OCI-LY1 (cell line): ENCODE data around the gene CEP290.
A peak's percentile ranks its signal among the peaks of the same experiment; 100 is the strongest.
"Not testable (repeated sequence)": the region's sequence is repeated elsewhere in the genome, so short reads cannot be mapped to it uniquely, and the experiment has no call there.

Experiments
- H2AFZ ChIP-seq: fragments of 200-600 bp; sonication (generic), shearing (Covaris generic); 2 replicates; pipeline ENCODE4 v1.6.0; 2014; ENCODE audit warnings: antibody characterized with exemption, mild to moderate bottlenecking, low read length
- H3F3A ChIP-seq: fragments of 200-600 bp; sonication (generic), shearing (Covaris generic); 2 replicates; pipeline ENCODE4 v1.6.0; 2014; ENCODE audit warnings: mild to moderate bottlenecking, antibody characterized with exemption, low read length, moderate library complexity; ENCODE audit not compliant: insufficient read depth
- H3K27ac ChIP-seq: fragments of 200-600 bp; sonication (generic); 2 replicates; pipeline ENCODE4 v1.5.1; 2014; ENCODE audit warnings: low read length, mixed run types, mild to moderate bottlenecking, low read depth; ENCODE audit not compliant: poor library complexity, severe bottlenecking
- H3K27me3 ChIP-seq: fragments of 200-600 bp; sonication (generic); 2 replicates; pipeline ENCODE4 v1.6.0; 2014; ENCODE audit warnings: antibody characterized with exemption, mild to moderate bottlenecking, low read length, moderate library complexity; ENCODE audit not compliant: insufficient read depth
- H3K36me3 ChIP-seq: fragments of 200-600 bp; sonication (generic); 2 replicates; pipeline ENCODE4 v1.6.1; 2014; ENCODE audit warnings: mild to moderate bottlenecking, antibody characterized with exemption, low read length, moderate library complexity, mixed read lengths; ENCODE audit not compliant: insufficient read depth
- H3K4me1 ChIP-seq: fragments of 200-600 bp; sonication (generic); 2 replicates; pipeline ENCODE4 v1.5.1; 2014; ENCODE audit warnings: mild to moderate bottlenecking, low read length, moderate library complexity; ENCODE audit not compliant: insufficient read depth, severe bottlenecking
- H3K4me2 ChIP-seq: fragments of 200-600 bp; sonication (generic), shearing (Covaris generic); 2 replicates; pipeline ENCODE4 v1.6.1; 2014; ENCODE audit warnings: low read length
- H3K4me3 ChIP-seq: fragments of 200-600 bp; sonication (generic); 2 replicates; pipeline ENCODE4 v1.5.1; 2014; ENCODE audit warnings: low read length, low read depth, mild to moderate bottlenecking, mixed read lengths; ENCODE audit not compliant: poor library complexity, severe bottlenecking
- H3K79me2 ChIP-seq: fragments of 200-600 bp; shearing (Covaris generic); 2 replicates; pipeline ENCODE4 v1.6.1; 2016; ENCODE audit warnings: mixed run types, low read length, mixed read lengths; ENCODE audit not compliant: insufficient read depth
- H3K9ac ChIP-seq: fragments of 200-600 bp; sonication (generic), shearing (Covaris generic); 2 replicates; pipeline ENCODE4 v1.6.1; 2014; ENCODE audit warnings: mild to moderate bottlenecking, low read length, mixed read lengths
- H3K9me2 ChIP-seq: fragments of 200-600 bp; sonication (generic), shearing (Covaris generic); 2 replicates; pipeline ENCODE4 v1.6.1; 2014; ENCODE audit warnings: low read depth, mild to moderate bottlenecking, low read length, mixed read lengths
- H3K9me3 ChIP-seq: fragments of 200-600 bp; shearing (Covaris generic); 2 replicates; pipeline ENCODE4 v1.6.1; 2014; ENCODE audit warnings: low read length, mixed read lengths
- H4K20me1 ChIP-seq: fragments of 200-600 bp; sonication (generic), shearing (Covaris generic); 2 replicates; pipeline ENCODE4 v1.6.0; 2016; ENCODE audit warnings: mild to moderate bottlenecking, low read length; ENCODE audit not compliant: insufficient read depth
- EZH2 ChIP-seq: fragments of 200-600 bp; sonication (generic), shearing (Covaris generic); IDR thresholded peaks from 2 replicates; pipeline ENCODE4 v1.8.0; 2017; ENCODE audit warnings: borderline replicate concordance, mixed run types, mild to moderate bottlenecking, antibody characterized with exemption, low read length, moderate library complexity, mixed read lengths
- TF ChIP-seq, protein P1 (sequence below): fragments of 200-600 bp; sonication (generic), shearing (Covaris generic); IDR thresholded peaks from 2 replicates; pipeline ENCODE4 v1.5.1; 2017; ENCODE audit warnings: mild to moderate bottlenecking, antibody characterized with exemption, low read length, moderate library complexity, mixed read lengths

Gene CEP290

DNA sequence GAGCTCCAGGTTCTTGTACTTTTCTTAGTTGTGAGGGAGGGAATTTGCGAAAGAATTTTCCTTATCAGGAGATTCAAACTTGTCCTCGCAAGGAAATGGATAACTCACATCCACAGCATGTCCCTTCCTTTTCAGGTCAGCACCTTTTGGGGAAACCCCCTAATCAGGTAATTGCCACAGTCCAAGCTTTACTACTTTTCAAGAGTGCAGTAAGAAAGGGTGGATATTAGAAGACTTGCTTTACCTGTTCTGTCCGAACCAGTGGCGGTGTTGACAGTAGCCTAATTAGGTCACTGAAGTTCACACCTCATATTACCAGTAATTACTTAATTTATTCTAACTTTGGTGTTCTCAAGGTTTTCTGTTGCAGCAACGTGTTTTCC, 106.0 kb downstream of the CEP290 start:
- H3K27ac ChIP-seq, result no peak overlapping the region
- H3F3A ChIP-seq, result no peaks in the 10 kb centered on the region
- H3K36me3 ChIP-seq, result peaks cover 27% of the 10 kb centered on the region
- peak overlapping the region; percentile 87 for H3K4me2 ChIP-seq
- peak overlapping the region; percentile 87 for H3K4me3 ChIP-seq
- H3K4me1 ChIP-seq, result peaks cover 41% of the 10 kb centered on the region
- no peaks in the 10 kb centered on the region for H3K9me2 ChIP-seq
- no peaks in the 10 kb centered on the region for H4K20me1 ChIP-seq
- TF ChIP-seq EZH2, result no peak
- TF ChIP-seq, protein P1, sequence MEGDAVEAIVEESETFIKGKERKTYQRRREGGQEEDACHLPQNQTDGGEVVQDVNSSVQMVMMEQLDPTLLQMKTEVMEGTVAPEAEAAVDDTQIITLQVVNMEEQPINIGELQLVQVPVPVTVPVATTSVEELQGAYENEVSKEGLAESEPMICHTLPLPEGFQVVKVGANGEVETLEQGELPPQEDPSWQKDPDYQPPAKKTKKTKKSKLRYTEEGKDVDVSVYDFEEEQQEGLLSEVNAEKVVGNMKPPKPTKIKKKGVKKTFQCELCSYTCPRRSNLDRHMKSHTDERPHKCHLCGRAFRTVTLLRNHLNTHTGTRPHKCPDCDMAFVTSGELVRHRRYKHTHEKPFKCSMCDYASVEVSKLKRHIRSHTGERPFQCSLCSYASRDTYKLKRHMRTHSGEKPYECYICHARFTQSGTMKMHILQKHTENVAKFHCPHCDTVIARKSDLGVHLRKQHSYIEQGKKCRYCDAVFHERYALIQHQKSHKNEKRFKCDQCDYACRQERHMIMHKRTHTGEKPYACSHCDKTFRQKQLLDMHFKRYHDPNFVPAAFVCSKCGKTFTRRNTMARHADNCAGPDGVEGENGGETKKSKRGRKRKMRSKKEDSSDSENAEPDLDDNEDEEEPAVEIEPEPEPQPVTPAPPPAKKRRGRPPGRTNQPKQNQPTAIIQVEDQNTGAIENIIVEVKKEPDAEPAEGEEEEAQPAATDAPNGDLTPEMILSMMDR, result no peak
- H3K9ac ChIP-seq, result peak overlapping the region; percentile 87
- no peaks in the 10 kb centered on the region for H3K9me3 ChIP-seq
- no peaks in the 10 kb centered on the region for H3K27me3 ChIP-seq
- no peak overlapping the region; the same call in 1 of the 2 replicates for H2AFZ ChIP-seq
- H3K79me2 ChIP-seq, result peaks cover 54% of the 10 kb centered on the region

DNA sequence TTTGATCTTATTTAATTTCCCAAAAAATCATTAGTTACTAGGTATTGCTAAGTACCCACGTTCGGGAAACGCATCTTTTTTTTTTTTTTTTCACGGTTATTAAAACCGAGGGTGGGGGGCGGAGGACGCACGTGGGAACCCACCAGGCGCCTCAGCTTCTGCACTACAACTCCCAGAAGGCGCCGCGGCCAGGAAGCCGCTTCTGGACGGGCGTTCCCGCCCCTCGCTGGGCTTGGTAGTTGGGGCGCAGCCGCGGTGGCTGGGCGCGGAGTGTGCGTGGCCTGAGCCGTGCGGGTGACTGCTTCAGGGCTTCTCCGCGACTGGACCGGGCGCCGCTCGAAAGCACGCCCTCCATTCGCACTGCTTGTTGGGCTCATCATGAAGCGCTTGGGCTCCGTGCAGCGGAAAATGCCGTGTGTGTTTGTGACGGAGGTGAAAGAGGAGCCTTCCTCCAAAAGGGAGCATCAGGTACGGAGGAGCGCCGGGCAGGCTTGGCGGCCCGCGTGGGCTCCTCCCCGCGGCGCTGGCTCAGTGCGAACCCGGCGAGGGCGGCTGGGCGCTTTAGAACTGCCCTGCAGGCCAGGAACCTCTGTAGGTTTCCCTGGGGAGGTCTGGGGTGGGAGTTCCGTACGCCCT, 106.5 kb downstream of the CEP290 start:
- TF ChIP-seq EZH2, result no peak
- TF ChIP-seq, protein P1, result no peak
- H3K27me3 ChIP-seq, result no peaks in the 10 kb centered on the region
- H3K36me3 ChIP-seq, result peaks cover 22% of the 10 kb centered on the region
- peak overlapping the region; percentile 87 for H3K4me2 ChIP-seq
- H2AFZ ChIP-seq, result peak overlapping the region; percentile 100
- H3K9me3 ChIP-seq, result no peaks in the 10 kb centered on the region
- H4K20me1 ChIP-seq, result no peaks in the 10 kb centered on the region
- H3K9me2 ChIP-seq, result no peaks in the 10 kb centered on the region
- H3K4me3 ChIP-seq, result peak overlapping the region; percentile 87
- H3F3A ChIP-seq, result no peaks in the 10 kb centered on the region
- H3K4me1 ChIP-seq, result peaks cover 41% of the 10 kb centered on the region
- H3K79me2 ChIP-seq, result peaks cover 49% of the 10 kb centered on the region
- H3K27ac ChIP-seq, result no peak overlapping the region
- peak overlapping the region; percentile 87 for H3K9ac ChIP-seq

DNA sequence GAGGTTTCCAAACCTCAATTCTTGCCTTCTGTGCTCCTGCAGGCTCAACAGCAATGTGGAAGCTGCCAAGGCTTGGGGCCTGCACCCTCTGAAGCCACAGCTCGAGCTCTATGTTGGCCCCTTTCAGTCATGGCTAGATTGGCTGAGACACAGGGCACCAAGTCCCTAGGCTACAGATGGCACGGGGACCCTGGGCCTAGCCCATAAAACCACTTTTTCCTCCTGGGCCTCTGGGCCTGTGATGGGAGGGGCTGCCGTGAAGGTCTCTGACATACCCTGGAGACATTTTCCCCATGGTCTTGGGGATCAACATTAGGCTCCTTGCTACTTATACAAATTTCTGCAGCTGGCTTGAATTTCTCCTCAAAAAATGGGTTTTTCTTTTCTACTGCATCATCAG, 110.7 kb downstream of the CEP290 start:
- H4K20me1 ChIP-seq, H3K27ac ChIP-seq, H3K79me2 ChIP-seq, H3K9me3 ChIP-seq, H3K27me3 ChIP-seq, H2AFZ ChIP-seq, H3K4me2 ChIP-seq, H3K9ac ChIP-seq, H3K9me2 ChIP-seq, H3F3A ChIP-seq, H3K4me3 ChIP-seq, H3K36me3 ChIP-seq, H3K4me1 ChIP-seq: not testable (repeated sequence)

DNA sequence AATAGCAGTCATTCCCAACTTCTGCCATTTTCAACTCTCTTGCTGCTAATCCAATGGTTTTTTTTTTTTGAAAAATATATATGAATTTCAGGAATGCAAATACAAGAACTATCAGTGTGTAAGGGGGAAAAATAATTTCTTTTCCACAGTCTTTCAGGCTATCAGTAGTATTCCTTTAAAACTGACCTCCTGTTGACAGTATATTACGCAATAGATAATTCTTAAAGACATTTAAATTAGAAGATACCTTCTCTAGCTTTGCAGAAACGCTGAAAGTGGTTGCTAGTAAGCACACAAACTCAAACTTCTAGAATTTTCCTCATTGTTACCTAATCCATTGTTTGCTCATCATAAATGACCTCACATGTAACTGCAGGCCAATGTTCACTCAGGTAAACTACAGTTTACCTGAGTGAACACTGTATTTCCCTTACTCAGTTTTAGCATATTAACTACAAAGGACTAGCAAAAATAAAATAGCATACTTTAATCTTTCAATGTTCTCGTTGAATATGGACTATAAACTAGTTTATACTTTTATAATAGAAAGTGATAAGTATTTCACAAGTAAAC, 112.7 kb downstream of the CEP290 start, which contains the start of gene C12orf50:
C12orf50 (minus strand) TSS at position 309 of the 573 bp plus-strand sequence. CDS start 2,439 bp downstream, outside the sequence.
- Histone ChIP-seq H3F3A (no peaks in the 10 kb centered on the region), H2AFZ (no peak within 1 kb of the TSS), H3K9ac (no peak within 1 kb of the TSS), H3K4me1 (no peaks in the 10 kb centered on the region), H3K4me3 (no peak within 1 kb of the TSS), H3K27ac (no peak within 1 kb of the TSS), H3K9me2 (no peaks in the 10 kb centered on the region), H3K4me2 (no peak within 1 kb of the TSS), H3K36me3 (no peaks in the 10 kb centered on the region; the same call in 1 of the 2 replicates), H3K27me3 (no peaks in the 10 kb centered on the region), H3K79me2 (no peaks in the 10 kb centered on the region), H3K9me3 (no peaks in the 10 kb centered on the region), H4K20me1 (no peaks in the 10 kb centered on the region)
- no peak for TF ChIP-seq EZH2
- TF ChIP-seq, protein P1, result no peak
